PFSK-1 (cell line): ENCODE measurements around the gene MPDU1.

ENCODE experiments used
- FOXP2 ChIP-seq: optimal IDR thresholded peaks from 2 replicates; pipeline ENCODE3; 2011; ENCODE audit warnings: borderline replicate concordance, control low read depth, inconsistent platforms; ENCODE audit not compliant: insufficient read depth; ENCODE audit errors: extremely low read length, extremely low read depth
- POLR2AphosphoS5 ChIP-seq: IDR thresholded peaks from 2 replicates; pipeline ENCODE4 v1.6.1; 2012; ENCODE audit warnings: low read depth, mild to moderate bottlenecking, control low read depth, low read length, moderate library complexity
- REST ChIP-seq, 2 experiments: IDR thresholded peaks; 2 replicates each; pipeline versions ENCODE4 v1.6.1 to v1.8.0; 2011 to 2012; ENCODE audit warnings: low read depth in 2 of 2, low read length in 2 of 2, control low read depth in 1 of 2, inconsistent platforms in 1 of 2, mild to moderate bottlenecking in 1 of 2, moderate library complexity in 1 of 2; ENCODE audit not compliant: insufficient read depth in 1 of 2
- SIN3A ChIP-seq: IDR thresholded peaks from 2 replicates; pipeline ENCODE4 v1.6.1; 2012; ENCODE audit warnings: mild to moderate bottlenecking, low read length, moderate library complexity, borderline replicate concordance; ENCODE audit not compliant: insufficient read depth
- TAF1 ChIP-seq: IDR thresholded peaks from 2 replicates; pipeline ENCODE4 v1.6.1; 2012; ENCODE audit warnings: low read length, control low read depth, borderline replicate concordance; ENCODE audit not compliant: insufficient read depth

MPDU1 gene

GRCh38 chr17:7633093-7633492, 49.4 kb downstream of the MPDU1 start:
- TF ChIP-seq FOXP2 (no peak), TAF1 (no peak), SIN3A (no peak), POLR2AphosphoS5 (no peak), REST (IDR thresholded peaks at IDR 0.05; ENCODE audit: insufficient read depth in 1 of 2, low read depth in 2 of 2, low read length in 2 of 2) (no peak)

GRCh38 chr17:7634384-7634783, 50.7 kb downstream of the MPDU1 start:
- no peak for TF ChIP-seq POLR2AphosphoS5
- no peak for TF ChIP-seq TAF1
- no peak for TF ChIP-seq FOXP2
- no peak for TF ChIP-seq REST (IDR thresholded peaks at IDR 0.05; ENCODE audit: insufficient read depth in 1 of 2, low read depth in 2 of 2, low read length in 2 of 2)
- no peak for TF ChIP-seq SIN3A

- TF ChIP-seq TAF1 (no peak), REST (IDR thresholded peaks at IDR 0.05; ENCODE audit: insufficient read depth in 1 of 2, low read depth in 2 of 2, low read length in 2 of 2) (no peak)
These were observed 52.5 kb downstream of the MPDU1 start for GRCh38 chr17:7636163-7636562.
